H1 (cell line): Measurements from ENCODE around the gene RNGTT. TPM values are rescaled to one million over a fixed set of nuclear protein-coding genes. Genes with fewer than 3 reads are reported as not detected.

Experiments used
- CHD7 ChIP-seq: fragments of 300-600 bp; sonication (generic); IDR thresholded peaks from 2 replicates; pipeline ENCODE4 v1.7.1; 2012; ENCODE audit warnings: low read length, moderate library complexity, mild to moderate bottlenecking, inconsistent platforms; ENCODE audit not compliant: insufficient replicate concordance
- CREB1 ChIP-seq: IDR thresholded peaks from 2 replicates; pipeline ENCODE4 v1.6.1; 2012; ENCODE audit warnings: inconsistent platforms
- EZH2 ChIP-seq: fragments of 200-600 bp; sonication (generic); IDR thresholded peaks from 2 replicates; pipeline ENCODE4 v1.7.1; 2012; ENCODE audit warnings: low read depth, mild to moderate bottlenecking, moderate library complexity, low read length, inconsistent platforms; ENCODE audit not compliant: severe bottlenecking
- FOSL1 ChIP-seq: IDR thresholded peaks from 2 replicates; pipeline ENCODE4 v1.6.1; 2011; ENCODE audit warnings: mild to moderate bottlenecking, low read depth, low read length, moderate library complexity; ENCODE audit not compliant: insufficient read depth
- KDM4A ChIP-seq: IDR thresholded peaks from one replicate; pipeline ENCODE4 v1.7.1; 2012; ENCODE audit warnings: low read depth, mild to moderate bottlenecking, moderate library complexity, low read length, inconsistent platforms; ENCODE audit not compliant: severe bottlenecking
- MAFK ChIP-seq: IDR thresholded peaks from 2 replicates; pipeline ENCODE4 v1.6.1; 2012; ENCODE audit warnings: low read depth, mild to moderate bottlenecking, improper control_type of control experiment, low read length
- POLR2A ChIP-seq, 2 experiments: IDR thresholded peaks; 1 replicate in 1 of 2; 2 replicates in 1 of 2; pipeline ENCODE4 v1.6.1; 2011; ENCODE audit warnings: low read depth in 2 of 2, low read length in 2 of 2, mild to moderate bottlenecking in 2 of 2; ENCODE audit errors: control extremely low read depth in 1 of 2
- RAD21 ChIP-seq, 2 experiments: IDR thresholded peaks in 1 of 2; conservative IDR thresholded peaks in 1 of 2; 2 replicates each; pipeline ENCODE4 v1.6.1; 2011; ENCODE audit warnings: low read depth in 2 of 2, low read length in 2 of 2, improper control_type of control experiment in 1 of 2, inconsistent platforms in 1 of 2, mild to moderate bottlenecking in 1 of 2, moderate library complexity in 1 of 2
- SUZ12 ChIP-seq: fragments of 200-600 bp; sonication (generic); IDR thresholded peaks from 2 replicates; pipeline ENCODE4 v1.6.1; 2012; ENCODE audit warnings: mild to moderate bottlenecking, inconsistent platforms, low read length, moderate library complexity, mixed read lengths
- TAF7 ChIP-seq: optimal IDR thresholded peaks from 2 replicates; pipeline ENCODE3; 2011; ENCODE audit warnings: low read depth, mild to moderate bottlenecking, inconsistent platforms, low read length, moderate library complexity, borderline replicate concordance
- TBP ChIP-seq: IDR thresholded peaks from 2 replicates; pipeline ENCODE4 v1.6.1; 2011; ENCODE audit warnings: low read depth, low read length, improper control_type of control experiment
- YY1 ChIP-seq: IDR thresholded peaks from 2 replicates; pipeline ENCODE4 v1.6.1; 2011; ENCODE audit warnings: low read depth, mild to moderate bottlenecking, low read length
- polyA plus RNA-seq, 7 experiments: library from polyadenylated mRNA; depleted of rRNA in 3 of 7; stranded (reverse) in 5 of 7; unstranded in 2 of 7; fragments of >200 nt in 5 of 7; fragments of 200-250 nt in 2 of 7; gene quantifications; 1 replicate in 5 of 7; 2 replicates in 1 of 7; 4 replicates in 1 of 7; pipeline versions ENCODE4 v1.2.1 to v1.2.3, GENCODE V29; 2011 to 2013; ENCODE audit warnings: missing spikeins in 2 of 7, mixed read lengths in 2 of 7
- total RNA-seq: library from RNA; stranded (reverse); fragmentation: NEBNext Ultra II Directional; extraction: Animal tissue kit (Norgen Biotek cat#: 25700); gene quantifications from 2 replicates; pipeline ENCODE4 v1.2.1, GENCODE V29; 2021

The RNGTT gene
- total and polyA plus RNA-seq, 2 of the 8 experiments (the other 6 are each of a cell fraction or from before 2014, with no cell fraction given): 3.6 to 21.2 TPM

DNA sequence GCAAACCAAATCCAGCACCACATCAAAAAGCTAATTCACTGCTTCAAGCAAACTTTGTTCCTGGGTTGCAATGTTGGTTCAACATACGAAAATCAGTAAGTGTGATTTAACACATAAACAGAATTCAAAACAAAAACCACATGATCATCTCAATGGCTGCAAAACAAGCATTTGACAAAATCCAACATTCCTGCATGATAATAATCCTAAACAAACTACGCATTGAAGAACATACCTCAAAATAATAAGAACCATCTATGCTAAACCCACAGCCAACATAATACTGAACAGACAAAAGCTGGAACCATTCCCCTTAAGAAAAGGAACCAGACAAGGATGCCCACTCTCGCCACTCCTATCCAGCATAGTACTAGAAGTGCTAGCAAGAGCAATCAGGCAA, 49.9 kb downstream of the RNGTT start (continued):
- TF ChIP-seq CHD7 (no peak), SUZ12 (no peak), KDM4A (no peak), CREB1 (no peak), TBP (no peak), EZH2 (no peak), POLR2A (IDR thresholded peaks at IDR 0.05; ENCODE audit: control extremely low read depth in 1 of 2, low read depth in 2 of 2, low read length in 2 of 2) (no peak), YY1 (no peak), MAFK (no peak), TAF7 (no peak), FOSL1 (no peak), RAD21 (IDR thresholded peaks at IDR 0.05 in 1 of 2, conservative IDR thresholded peaks at IDR 0.05 in 1 of 2; ENCODE audit: low read depth in 2 of 2, low read length in 2 of 2) (no peak)
- TF ChIP-seq, all 59 proteins: peak for 0
